ENCODE measurements around the gene CCDC88C. TPM values are rescaled to one million over a fixed set of nuclear protein-coding genes. Genes with fewer than 3 reads are reported as not detected.

CCDC88C gene
- total RNA-seq, 1 experiment from 2014 or later = 64.8 TPM

GRCh38 chr14:91253795-91254323 lies 163.8 kb downstream of the CCDC88C start (continued):
- no peak for TF ChIP-seq TP53 (CRISPR knock-in tag; IDR thresholded peaks at IDR 0.05)

- Mint-ChIP-seq H3K27ac (no peak overlapping the region), H3K4me1 (peaks cover 21% of the 10 kb centered on the region), H3K27me3 (ENCODE audit: low read depth) (peaks cover 33% of the 10 kb centered on the region), H3K9me3 (no peaks in the 10 kb centered on the region), H3K4me3 (peak overlapping the region; percentile 71), H3K36me3 (no peaks in the 10 kb centered on the region)
- POLR2A ChIA-PET = no interaction called here
- CTCF ChIA-PET = interaction anchor here (0.6 to 2.0 kb wide), 16 partner anchors 9 to 495 kb away, joined by 3 to 14 read pairs (median 4); partner anchors contain the start of gene GPR68
- TF ChIP-seq CBFB (CRISPR knock-in tag; IDR thresholded peaks at IDR 0.05; ENCODE audit: low read depth) (0 out of 2 replicates have a peak, but pooled peaks have one; percentile 28), ZNF281 (CRISPR knock-in tag; IDR thresholded peaks at IDR 0.05) (no peak), ZBTB43 (CRISPR knock-in tag; IDR thresholded peaks at IDR 0.05) (no peak), NR1H2 (CRISPR knock-in tag; IDR thresholded peaks at IDR 0.05) (no peak), STAT6 (CRISPR knock-in tag; conservative IDR thresholded peaks at IDR 0.05; ENCODE audit: low read depth) (no peak)
- TF ChIP-seq, protein P1, sequence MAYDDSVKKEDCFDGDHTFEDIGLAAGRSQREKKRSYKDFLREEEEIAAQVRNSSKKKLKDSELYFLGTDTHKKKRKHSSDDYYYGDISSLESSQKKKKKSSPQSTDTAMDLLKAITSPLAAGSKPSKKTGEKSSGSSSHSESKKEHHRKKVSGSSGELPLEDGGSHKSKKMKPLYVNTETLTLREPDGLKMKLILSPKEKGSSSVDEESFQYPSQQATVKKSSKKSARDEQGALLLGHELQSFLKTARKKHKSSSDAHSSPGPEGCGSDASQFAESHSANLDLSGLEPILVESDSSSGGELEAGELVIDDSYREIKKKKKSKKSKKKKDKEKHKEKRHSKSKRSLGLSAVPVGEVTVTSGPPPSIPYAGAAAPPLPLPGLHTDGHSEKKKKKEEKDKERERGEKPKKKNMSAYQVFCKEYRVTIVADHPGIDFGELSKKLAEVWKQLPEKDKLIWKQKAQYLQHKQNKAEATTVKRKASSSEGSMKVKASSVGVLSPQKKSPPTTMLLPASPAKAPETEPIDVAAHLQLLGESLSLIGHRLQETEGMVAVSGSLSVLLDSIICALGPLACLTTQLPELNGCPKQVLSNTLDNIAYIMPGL (CRISPR knock-in tag; IDR thresholded peaks at IDR 0.05) = peak; percentile 65; the same call in 1 of the 2 replicates
- peak; percentile 77 for ATAC-seq
- peak; percentile 72 for DNase-seq (ENCODE audit: low spot score)
These were observed 164.5 kb downstream of the CCDC88C start for GRCh38 chr14:91252871-91253794.

- no peak for TF ChIP-seq E2F4 (CRISPR knock-in tag; IDR thresholded peaks at IDR 0.05; ENCODE audit: borderline replicate concordance, low read depth)
- TF ChIP-seq NR2C2 (CRISPR knock-in tag; IDR thresholded peaks at IDR 0.05) = no peak
- TF ChIP-seq NR1H2 (CRISPR knock-in tag; IDR thresholded peaks at IDR 0.05) = no peak
- TF ChIP-seq ELF4 (CRISPR knock-in tag; IDR thresholded peaks at IDR 0.05; ENCODE audit: low read depth) = no peak
- ChIA-PET POLR2A (no interaction called here), CTCF (interaction anchor here (0.6 to 1.9 kb wide), 5 partner anchors 13 to 78 kb away, joined by 3 to 8 read pairs (median 6); no protein-coding TSS in a partner anchor)
- no peak for ATAC-seq
- H3K27me3 Mint-ChIP-seq (ENCODE audit: low read depth) = peaks cover 33% of the 10 kb centered on the region
- H3K27ac Mint-ChIP-seq = no peak overlapping the region
- peaks cover 14% of the 10 kb centered on the region for H3K4me1 Mint-ChIP-seq
- no peak overlapping the region for H3K4me3 Mint-ChIP-seq
- H3K9me3 Mint-ChIP-seq = peaks cover 5% of the 10 kb centered on the region
- DNase-seq (ENCODE audit: low spot score) = no peak
- no peaks in the 10 kb centered on the region for H3K36me3 Mint-ChIP-seq
These were observed 166.7 kb downstream of the CCDC88C start for GRCh38 chr14:91250912-91251311.
